HG02884 (cell line): ENCODE data around the gene ADAMTS2.
"Not testable (repeated sequence)": the region's sequence is repeated elsewhere in the genome, so short reads cannot be mapped to it uniquely, and the experiment has no call there.

Source experiments
- ATAC-seq: cut with Tn5 transposase; IDR thresholded peaks from one replicate; pipeline ENCODE4 v1.9.1; 2021; ENCODE audit warnings: mild to moderate bottlenecking, moderate library complexity; ENCODE audit not compliant: unreplicated experiment

Gene ADAMTS2

GRCh38 chr5:179221196-179221876 is 123.9 kb downstream of the ADAMTS2 start:
- no peak for ATAC-seq

- ATAC-seq: no peak
Observed at GRCh38 chr5:179220716-179221115, 124.5 kb downstream of the ADAMTS2 start.

GRCh38 chr5:179219661-179220620 is 125.3 kb downstream of the ADAMTS2 start:
- ATAC-seq: no peak

- ATAC-seq: no peak
Observed at GRCh38 chr5:179218943-179219330, 126.3 kb downstream of the ADAMTS2 start.

GRCh38 chr5:179217956-179218942 is 127.0 kb downstream of the ADAMTS2 start:
- ATAC-seq: no peak

- no peak for ATAC-seq
Observed at GRCh38 chr5:179217356-179217755, 127.9 kb downstream of the ADAMTS2 start.

- ATAC-seq: not testable (repeated sequence)
Observed at GRCh38 chr5:179216381-179216780, 128.9 kb downstream of the ADAMTS2 start.

- no peak for ATAC-seq
Observed at GRCh38 chr5:179215576-179215975, 129.7 kb downstream of the ADAMTS2 start.

- no peak for ATAC-seq
Observed at GRCh38 chr5:179214678-179215077, 130.6 kb downstream of the ADAMTS2 start.

GRCh38 chr5:179212870-179213269 is 132.4 kb downstream of the ADAMTS2 start:
- no peak for ATAC-seq

- ATAC-seq: no peak
Observed at GRCh38 chr5:179211631-179212030, 133.6 kb downstream of the ADAMTS2 start.

GRCh38 chr5:179211068-179211467 is 134.2 kb downstream of the ADAMTS2 start:
- ATAC-seq: no peak

- ATAC-seq: no peak
Observed at GRCh38 chr5:179210478-179210877, 134.8 kb downstream of the ADAMTS2 start.

GRCh38 chr5:179209359-179210150 is 135.7 kb downstream of the ADAMTS2 start:
- no peak for ATAC-seq

- no peak for ATAC-seq
Observed at GRCh38 chr5:179208706-179209358, 136.4 kb downstream of the ADAMTS2 start.

GRCh38 chr5:179207920-179208705 is 137.1 kb downstream of the ADAMTS2 start:
- no peak for ATAC-seq

GRCh38 chr5:179207470-179207869 is 137.8 kb downstream of the ADAMTS2 start:
- no peak for ATAC-seq

- ATAC-seq: no peak
Observed at GRCh38 chr5:179206366-179206765, 138.9 kb downstream of the ADAMTS2 start.

- ATAC-seq: no peak
Observed at GRCh38 chr5:179205277-179205676, 140.0 kb downstream of the ADAMTS2 start.
